Coronary artery (tissue), 2 donors: Measurements from ENCODE around the gene AFG1L.
A peak's percentile ranks its signal among the peaks of the same experiment; 100 is the strongest.

Experiments
- DNase-seq: peaks from one replicate; pipeline ENCODE4 v3.0.0-alpha.2; 2017; ENCODE audit warnings: low spot score
- H3K27ac ChIP-seq, 2 donors: fragments of 200-600 bp; sonication (generic); one replicate each; pipeline ENCODE4 v1.5.1; 2016 to 2019
- H3K4me3 ChIP-seq: fragments of 200-600 bp; sonication (generic); 2 replicates; pipeline ENCODE4 v1.5.1; 2016; ENCODE audit warnings: mild to moderate bottlenecking, moderate library complexity
- CTCF ChIP-seq: fragments of 200-600 bp; sonication (generic); IDR thresholded peaks from one replicate; pipeline ENCODE4 v1.5.1; 2019; ENCODE audit warnings: antibody characterized with exemption

The AFG1L gene

GRCh38 chr6:108489699-108490098, 194.8 kb downstream of the AFG1L start:
- Histone ChIP-seq H3K27ac (no peak overlapping the region), H3K4me3 (no peak overlapping the region)
- no peak for DNase-seq
- TF ChIP-seq CTCF, result no peak

- H3K4me3 ChIP-seq, result no peak overlapping the region
- H3K27ac ChIP-seq, result no peak overlapping the region
- DNase-seq, result no peak
- peak; percentile 23 for TF ChIP-seq CTCF
These were observed 197.4 kb downstream of the AFG1L start for GRCh38 chr6:108492131-108492766.

GRCh38 chr6:108494434-108494833, 199.6 kb downstream of the AFG1L start:
- no peak for DNase-seq
- Histone ChIP-seq H3K27ac (no peak overlapping the region), H3K4me3 (no peak overlapping the region)
- TF ChIP-seq CTCF, result no peak

GRCh38 chr6:108497883-108498282, 203.0 kb downstream of the AFG1L start:
- H3K27ac ChIP-seq, result no peak overlapping the region
- no peak for DNase-seq
- H3K4me3 ChIP-seq, result no peak overlapping the region
- TF ChIP-seq CTCF, result no peak

GRCh38 chr6:108501559-108501958, 206.7 kb downstream of the AFG1L start:
- DNase-seq, result no peak
- H3K4me3 ChIP-seq, result no peak overlapping the region
- no peak overlapping the region for H3K27ac ChIP-seq
- TF ChIP-seq CTCF, result no peak

- H3K27ac ChIP-seq, result no peak overlapping the region
- no peak overlapping the region for H3K4me3 ChIP-seq
- DNase-seq, result no peak
- TF ChIP-seq CTCF, result no peak
These were observed 208.0 kb downstream of the AFG1L start for GRCh38 chr6:108502832-108503231.

- H3K27ac ChIP-seq, result no peak overlapping the region
- H3K4me3 ChIP-seq, result no peak overlapping the region
- DNase-seq, result no peak
- no peak for TF ChIP-seq CTCF
These were observed 212.5 kb downstream of the AFG1L start for GRCh38 chr6:108507316-108507715.
